A673 (cell line): ENCODE data around the gene TBP.

Experiments used
- EZH2 ChIP-seq: fragments of 200-600 bp; sonication (generic); IDR thresholded peaks from 2 replicates; pipeline ENCODE4 v1.6.1; 2017; ENCODE audit warnings: borderline replicate concordance, low read depth, mild to moderate bottlenecking, mixed read lengths, antibody characterized with exemption, low read length; ENCODE audit not compliant: poor library complexity, severe bottlenecking
- TF ChIP-seq, protein P1 (sequence below): fragments of 300-800, 200-600 bp; sonication (generic); conservative IDR thresholded peaks from 2 replicates; pipeline ENCODE4 v1.5.1; 2017; ENCODE audit warnings: low read depth, mild to moderate bottlenecking, antibody characterized with exemption, low read length, moderate library complexity, mixed read lengths

DNA sequence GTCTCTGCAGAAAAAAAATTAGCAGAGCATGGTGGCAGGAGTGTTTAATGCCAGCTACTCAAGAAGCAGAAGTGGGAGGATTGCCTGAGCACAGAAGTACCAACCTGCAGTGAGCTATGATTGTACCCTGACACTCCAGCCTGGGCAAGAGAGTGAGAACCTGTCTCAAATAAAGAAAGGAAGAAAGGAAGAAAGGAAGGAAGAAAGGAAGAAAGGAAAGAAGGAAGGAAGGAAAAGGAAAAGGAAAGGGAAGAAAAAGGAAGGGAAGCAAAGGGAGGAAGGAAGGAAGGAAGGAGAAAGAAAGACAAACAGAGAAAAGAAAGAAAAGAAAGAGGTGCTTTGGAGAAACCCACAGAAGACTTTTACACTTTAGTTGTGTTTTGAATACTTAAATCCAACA, 43.1 kb downstream of the TBP start:
- TF ChIP-seq, protein P1, sequence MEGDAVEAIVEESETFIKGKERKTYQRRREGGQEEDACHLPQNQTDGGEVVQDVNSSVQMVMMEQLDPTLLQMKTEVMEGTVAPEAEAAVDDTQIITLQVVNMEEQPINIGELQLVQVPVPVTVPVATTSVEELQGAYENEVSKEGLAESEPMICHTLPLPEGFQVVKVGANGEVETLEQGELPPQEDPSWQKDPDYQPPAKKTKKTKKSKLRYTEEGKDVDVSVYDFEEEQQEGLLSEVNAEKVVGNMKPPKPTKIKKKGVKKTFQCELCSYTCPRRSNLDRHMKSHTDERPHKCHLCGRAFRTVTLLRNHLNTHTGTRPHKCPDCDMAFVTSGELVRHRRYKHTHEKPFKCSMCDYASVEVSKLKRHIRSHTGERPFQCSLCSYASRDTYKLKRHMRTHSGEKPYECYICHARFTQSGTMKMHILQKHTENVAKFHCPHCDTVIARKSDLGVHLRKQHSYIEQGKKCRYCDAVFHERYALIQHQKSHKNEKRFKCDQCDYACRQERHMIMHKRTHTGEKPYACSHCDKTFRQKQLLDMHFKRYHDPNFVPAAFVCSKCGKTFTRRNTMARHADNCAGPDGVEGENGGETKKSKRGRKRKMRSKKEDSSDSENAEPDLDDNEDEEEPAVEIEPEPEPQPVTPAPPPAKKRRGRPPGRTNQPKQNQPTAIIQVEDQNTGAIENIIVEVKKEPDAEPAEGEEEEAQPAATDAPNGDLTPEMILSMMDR: no peak
- TF ChIP-seq EZH2: no peak
